H1 (cell line): ENCODE results near the gene KCNK3.

ENCODE experiments used
- CTCF ChIP-seq, 3 experiments: IDR thresholded peaks; 1 replicate in 2 of 3; 2 replicates in 1 of 3; pipeline versions ENCODE4 v1.5.1 to v1.6.1; 2011; ENCODE audit warnings: low read length in 3 of 3, mild to moderate bottlenecking in 3 of 3, inconsistent platforms in 2 of 3, low read depth in 1 of 3, moderate library complexity in 1 of 3; ENCODE audit not compliant: insufficient read depth in 1 of 3; ENCODE audit errors: control extremely low read depth in 1 of 3
- EZH2 ChIP-seq: fragments of 200-600 bp; sonication (generic); IDR thresholded peaks from 2 replicates; pipeline ENCODE4 v1.7.1; 2012; ENCODE audit warnings: low read depth, mild to moderate bottlenecking, moderate library complexity, low read length, inconsistent platforms; ENCODE audit not compliant: severe bottlenecking
- KDM4A ChIP-seq: IDR thresholded peaks from one replicate; pipeline ENCODE4 v1.7.1; 2012; ENCODE audit warnings: low read depth, mild to moderate bottlenecking, moderate library complexity, low read length, inconsistent platforms; ENCODE audit not compliant: severe bottlenecking
- RXRA ChIP-seq: IDR thresholded peaks from 2 replicates; pipeline ENCODE4 v1.6.1; 2011; ENCODE audit warnings: low read depth, mild to moderate bottlenecking, low read length, moderate library complexity; ENCODE audit not compliant: insufficient read depth
- TEAD4 ChIP-seq: IDR thresholded peaks from 2 replicates; pipeline ENCODE4 v1.6.1; 2012; ENCODE audit warnings: low read depth, low read length, inconsistent platforms, mixed read lengths

GRCh38 chr2:26711457-26712161 is 19.1 kb downstream of the KCNK3 start:
- no peak for TF ChIP-seq KDM4A
- TF ChIP-seq CTCF (IDR thresholded peaks at IDR 0.05; ENCODE audit: control extremely low read depth in 1 of 3, insufficient read depth in 1 of 3, low read depth in 1 of 3, low read length in 3 of 3) = no peak
- TF ChIP-seq EZH2 = no peak
- TF ChIP-seq RXRA = no peak
- no peak for TF ChIP-seq TEAD4
